ENCODE results near the gene ATP5MG.
"Not testable (repeated sequence)": the region's sequence is repeated elsewhere in the genome, so short reads cannot be mapped to it uniquely, and the experiment has no call there.

ATP5MG gene

GRCh38 chr11:118401151-118401879, at the start of gene ATP5MG:
Gene ATP5MG (plus strand): TSS chr11:118401606. CDS start chr11:118401666, 60 bp downstream.
- DNase-seq (ENCODE audit: low spot score): peak; percentile 75

- DNase-seq (ENCODE audit: low spot score): no peak
Measured at GRCh38 chr11:118353084-118353710, 48.2 kb upstream of the ATP5MG start.

- DNase-seq (ENCODE audit: low spot score): no peak
Measured at GRCh38 chr11:118358071-118358470, 43.3 kb upstream of the ATP5MG start.

- DNase-seq (ENCODE audit: low spot score): peak; percentile 74
Measured at GRCh38 chr11:118359295-118359958, 42.0 kb upstream of the ATP5MG start, which contains the start of gene UBE4A. Gene UBE4A (plus strand): TSS chr11:118359600. CDS start chr11:118365081, 5,481 bp downstream.

GRCh38 chr11:118364956-118365615, 36.3 kb upstream of the ATP5MG start:
- no peak for DNase-seq (ENCODE audit: low spot score)

GRCh38 chr11:118366287-118366686, 35.1 kb upstream of the ATP5MG start:
- no peak for DNase-seq (ENCODE audit: low spot score)

- DNase-seq (ENCODE audit: low spot score): no peak
Measured at GRCh38 chr11:118370774-118371173, 30.6 kb upstream of the ATP5MG start.

- DNase-seq (ENCODE audit: low spot score): no peak
Measured at GRCh38 chr11:118373263-118373662, 28.1 kb upstream of the ATP5MG start.

- DNase-seq (ENCODE audit: low spot score): no peak
Measured at GRCh38 chr11:118373871-118374270, 27.5 kb upstream of the ATP5MG start.

GRCh38 chr11:118374729-118375128, 26.7 kb upstream of the ATP5MG start:
- no peak for DNase-seq (ENCODE audit: low spot score)

- no peak for DNase-seq (ENCODE audit: low spot score)
Measured at GRCh38 chr11:118375978-118376377, 25.4 kb upstream of the ATP5MG start.

GRCh38 chr11:118379497-118379896, 21.9 kb upstream of the ATP5MG start:
- DNase-seq (ENCODE audit: low spot score): no peak

- DNase-seq (ENCODE audit: low spot score): no peak
Measured at GRCh38 chr11:118380571-118380970, 20.8 kb upstream of the ATP5MG start.

- DNase-seq (ENCODE audit: low spot score): no peak
Measured at GRCh38 chr11:118382954-118383353, 18.5 kb upstream of the ATP5MG start.

- DNase-seq (ENCODE audit: low spot score): no peak
Measured at GRCh38 chr11:118383657-118384056, 17.7 kb upstream of the ATP5MG start.

- no peak for DNase-seq (ENCODE audit: low spot score)
Measured at GRCh38 chr11:118396097-118396501, 5.3 kb upstream of the ATP5MG start.

GRCh38 chr11:118397448-118397847, 4.0 kb upstream of the ATP5MG start:
- no peak for DNase-seq (ENCODE audit: low spot score)

- DNase-seq (ENCODE audit: low spot score): no peak
Measured at GRCh38 chr11:118398791-118399559, 2.4 kb upstream of the ATP5MG start.

- DNase-seq (ENCODE audit: low spot score): peak; percentile 22
Measured at GRCh38 chr11:118401880-118402590, 629 bp downstream of the ATP5MG start.

GRCh38 chr11:118402594-118402993, 1.2 kb downstream of the ATP5MG start:
- DNase-seq (ENCODE audit: low spot score): not testable (repeated sequence)

- no peak for DNase-seq (ENCODE audit: low spot score)
Measured at GRCh38 chr11:118406599-118407166, 5.3 kb downstream of the ATP5MG start.
